LNCaP clone FGC (cell line): ENCODE data around the gene MASP2.
"Not testable (repeated sequence)": the region's sequence is repeated elsewhere in the genome, so short reads cannot be mapped to it uniquely, and the experiment has no call there.

ENCODE experiments used
- DNase-seq: peaks from one replicate; pipeline ENCODE4 v3.0.0-alpha.2; 2011; ENCODE audit warnings: low read depth
- H3K4me3 ChIP-seq: 2 replicates; pipeline ENCODE4 v1.5.1; 2011; ENCODE audit warnings: mild to moderate bottlenecking, low read depth, low read length, control low read depth
- CTCF ChIP-seq: IDR thresholded peaks from 2 replicates; pipeline ENCODE4 v1.5.1; 2012; ENCODE audit warnings: mild to moderate bottlenecking; ENCODE audit not compliant: control insufficient read depth, insufficient read depth; ENCODE audit errors: extremely low read depth

Gene MASP2

GRCh38 chr1:11000526-11000925 lies 46.5 kb downstream of the MASP2 start:
- H3K4me3 ChIP-seq: no peak overlapping the region
- TF ChIP-seq CTCF: no peak
- DNase-seq: no peak

DNA sequence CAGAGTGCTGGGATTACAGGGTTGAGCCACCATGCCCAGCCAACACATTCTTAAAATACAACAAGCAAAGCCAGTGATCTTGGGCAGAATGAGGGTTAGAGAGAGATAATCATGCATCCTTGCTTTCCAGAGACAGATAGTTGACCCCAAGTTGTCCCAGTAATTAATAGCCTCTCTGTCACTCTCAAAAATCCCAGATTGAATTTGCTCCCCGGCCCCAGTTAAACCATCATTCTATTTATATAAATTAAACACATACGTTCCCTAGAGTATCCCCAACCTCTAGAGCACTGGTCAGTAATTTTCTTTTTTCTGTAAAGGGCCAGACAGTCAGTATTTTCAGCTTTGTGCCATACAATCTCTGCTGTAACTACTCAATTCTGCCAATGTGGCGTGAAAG lies 50.9 kb downstream of the MASP2 start:
- H3K4me3 ChIP-seq: no peak overlapping the region
- DNase-seq: no peak
- TF ChIP-seq CTCF: no peak

DNA sequence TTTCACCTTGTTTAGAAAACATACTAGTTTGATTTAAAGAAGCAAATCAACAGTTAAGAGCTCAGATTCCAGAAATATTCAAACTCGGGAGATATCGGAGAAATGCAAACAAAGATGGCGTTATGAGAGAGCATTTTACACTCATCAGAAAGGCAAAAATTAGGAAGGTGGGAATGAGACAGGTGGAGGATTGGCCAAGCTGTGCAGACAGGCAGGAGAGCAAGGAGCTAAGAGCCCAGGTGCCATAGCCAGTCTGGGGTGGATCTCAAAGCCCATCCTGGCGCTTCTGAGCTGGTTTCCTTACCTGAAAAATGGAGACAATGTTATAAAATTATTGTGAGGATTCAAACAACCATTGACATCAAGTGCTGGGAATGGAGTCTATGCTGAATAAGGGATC lies 54.2 kb downstream of the MASP2 start:
- no peak for TF ChIP-seq CTCF
- no peak for DNase-seq
- H3K4me3 ChIP-seq: no peak overlapping the region

GRCh38 chr1:10992004-10992403 lies 55.0 kb downstream of the MASP2 start:
- not testable (repeated sequence) for H3K4me3 ChIP-seq, DNase-seq

GRCh38 chr1:10990828-10991227 lies 56.2 kb downstream of the MASP2 start:
- H3K4me3 ChIP-seq: no peak overlapping the region
- no peak for TF ChIP-seq CTCF
- no peak for DNase-seq

DNA sequence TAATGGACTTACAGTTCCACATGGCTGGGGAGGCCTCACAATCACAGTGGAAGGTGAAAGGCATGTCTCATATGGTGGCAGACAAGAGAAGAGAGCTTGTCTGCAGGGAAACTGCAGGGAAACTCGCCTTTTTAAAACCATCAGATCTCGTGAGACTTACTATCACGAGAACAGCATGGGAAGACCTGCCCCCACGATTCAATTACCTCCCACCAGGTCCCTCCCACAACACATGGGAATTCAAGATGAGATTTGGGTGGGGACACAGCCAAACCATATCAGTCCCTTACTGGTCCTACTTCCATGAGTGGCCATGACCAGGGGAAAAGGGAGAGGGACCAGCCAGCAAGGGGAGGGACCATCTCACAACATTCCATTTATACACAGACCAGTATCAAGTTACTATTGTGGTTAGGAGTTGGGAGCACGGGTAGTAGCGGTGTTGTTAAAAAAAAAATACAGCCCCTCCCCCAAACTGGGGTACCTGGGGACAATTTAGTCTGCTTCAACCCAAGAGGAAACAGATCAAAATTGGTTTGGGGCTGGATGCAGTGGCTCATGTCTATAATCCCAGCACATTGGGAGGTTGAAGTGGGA lies 57.0 kb downstream of the MASP2 start:
- not testable (repeated sequence) for H3K4me3 ChIP-seq, DNase-seq

DNA sequence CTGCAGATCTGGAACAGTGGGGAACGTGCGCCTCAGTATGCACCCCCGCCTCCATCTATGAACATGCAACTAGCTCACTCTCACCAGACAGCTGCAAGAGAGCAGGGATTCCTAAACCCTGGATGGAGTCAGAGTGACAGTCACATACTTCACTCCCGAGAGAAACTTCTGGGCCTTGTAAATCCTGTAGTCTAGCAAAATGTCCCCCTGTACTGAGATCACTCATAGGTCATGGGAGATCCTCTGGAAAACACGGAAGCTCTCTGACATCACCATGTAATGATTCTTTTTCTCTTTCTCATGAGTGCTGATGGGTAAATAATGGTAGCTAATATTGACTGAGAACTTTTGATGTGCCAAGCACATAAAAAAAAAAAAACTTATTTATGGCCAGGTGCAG lies 57.9 kb downstream of the MASP2 start:
- no peak overlapping the region for H3K4me3 ChIP-seq
- no peak for DNase-seq
- TF ChIP-seq CTCF: no peak

- no peak overlapping the region for H3K4me3 ChIP-seq
- TF ChIP-seq CTCF: no peak
- no peak for DNase-seq
Observed at GRCh38 chr1:10987840-10988417, 59.1 kb downstream of the MASP2 start.
